ENCODE results near the gene TMEM42.
"Not testable (repeated sequence)": the region's sequence is repeated elsewhere in the genome, so short reads cannot be mapped to it uniquely, and the experiment has no call there.

The TMEM42 gene

GRCh38 chr3:44861412-44862225 is at the start of gene TMEM42:
Gene TMEM42, plus strand, starts transcription at chr3:44861912. Its CDS starts 13 bp downstream, at chr3:44861925.
- peak; percentile 98 for DNase-seq

GRCh38 chr3:44814751-44815150 is 47.0 kb upstream of the TMEM42 start:
- no peak for DNase-seq

GRCh38 chr3:44816334-44816733 is 45.4 kb upstream of the TMEM42 start:
- DNase-seq = not testable (repeated sequence)

- DNase-seq = not testable (repeated sequence)
These were observed 40.5 kb upstream of the TMEM42 start for GRCh38 chr3:44821206-44821605.

GRCh38 chr3:44825264-44825925 is 36.3 kb upstream of the TMEM42 start:
- DNase-seq = no peak

GRCh38 chr3:44827196-44827595 is 34.5 kb upstream of the TMEM42 start:
- DNase-seq = no peak

- DNase-seq = no peak
These were observed 30.5 kb upstream of the TMEM42 start for GRCh38 chr3:44831232-44831631.

- DNase-seq = no peak
These were observed 29.7 kb upstream of the TMEM42 start for GRCh38 chr3:44832032-44832431.

GRCh38 chr3:44832965-44833364 is 28.7 kb upstream of the TMEM42 start:
- DNase-seq = no peak

- DNase-seq = peak; percentile 8
These were observed 28.3 kb upstream of the TMEM42 start for GRCh38 chr3:44833394-44833793.

GRCh38 chr3:44835684-44836083 is 26.0 kb upstream of the TMEM42 start:
- no peak for DNase-seq

- DNase-seq = no peak
These were observed 19.3 kb upstream of the TMEM42 start for GRCh38 chr3:44842376-44842775.

- DNase-seq = no peak
These were observed 15.9 kb upstream of the TMEM42 start for GRCh38 chr3:44845528-44846520.

GRCh38 chr3:44848634-44849033 is 13.1 kb upstream of the TMEM42 start:
- no peak for DNase-seq

- not testable (repeated sequence) for DNase-seq
These were observed 5.0 kb upstream of the TMEM42 start for GRCh38 chr3:44856663-44857062.

GRCh38 chr3:44860117-44860516 is 1.6 kb upstream of the TMEM42 start:
- DNase-seq = no peak

GRCh38 chr3:44862226-44862637 is 520 bp downstream of the TMEM42 start:
- peak; percentile 59 for DNase-seq

- DNase-seq = no peak
These were observed 3.7 kb downstream of the TMEM42 start for GRCh38 chr3:44865272-44866035.

GRCh38 chr3:44867421-44868111 is 5.9 kb downstream of the TMEM42 start:
- DNase-seq = no peak

- no peak for DNase-seq
These were observed 8.8 kb downstream of the TMEM42 start for GRCh38 chr3:44870375-44871061.

- DNase-seq = no peak
These were observed 12.6 kb downstream of the TMEM42 start, which contains the start of gene TGM4 for GRCh38 chr3:44874308-44874707. Gene TGM4, plus strand, starts transcription at chr3:44874608. Its CDS starts 71 bp downstream, at chr3:44874679.

Data from retina (tissue), 1 donor.